MM.1S (cell line): Measurements from ENCODE around the gene GBP2.
"Not testable (repeated sequence)": the region's sequence is repeated elsewhere in the genome, so short reads cannot be mapped to it uniquely, and the experiment has no call there.

Experiments
- DNase-seq: peaks from one replicate; pipeline ENCODE4 v3.0.0-alpha.2; 2015
- H2AFZ ChIP-seq: fragments of 300-600 bp; sonication (generic); 2 replicates; pipeline ENCODE4 v1.6.0; 2016; ENCODE audit warnings: antibody characterized with exemption, low read length
- H3F3A ChIP-seq: fragments of 300-600 bp; sonication (generic); 2 replicates; pipeline ENCODE4 v1.6.1; 2016; ENCODE audit warnings: mild to moderate bottlenecking, antibody characterized with exemption, low read length, moderate library complexity, mixed read lengths; ENCODE audit not compliant: insufficient read depth
- H3K27ac ChIP-seq: fragments of 300-600 bp; sonication (generic); 2 replicates; pipeline ENCODE4 v1.5.1; 2016; ENCODE audit warnings: mild to moderate bottlenecking, low read length
- H3K27me3 ChIP-seq: fragments of 300-600 bp; sonication (generic); replicated peaks from 2 replicates; pipeline ENCODE4 v1.6.0; 2016; ENCODE audit warnings: low read length; ENCODE audit not compliant: insufficient read depth
- H3K36me3 ChIP-seq: fragments of 300-600 bp; sonication (generic); replicated peaks from 2 replicates; pipeline ENCODE4 v1.6.1; 2016; ENCODE audit warnings: mild to moderate bottlenecking, low read length, mixed read lengths; ENCODE audit not compliant: insufficient read depth
- H3K4me1 ChIP-seq: fragments of 300-600 bp; sonication (generic); 2 replicates; pipeline ENCODE4 v1.6.1; 2016; ENCODE audit warnings: low read length, mixed read lengths
- H3K4me2 ChIP-seq: fragments of 300-600 bp; sonication (generic); 2 replicates; pipeline ENCODE4 v1.6.0; 2016; ENCODE audit warnings: low read depth, low read length
- H3K4me3 ChIP-seq: fragments of 300-600 bp; sonication (generic); 2 replicates; pipeline ENCODE4 v1.5.1; 2016; ENCODE audit warnings: low read length, mixed read lengths
- H3K79me2 ChIP-seq: fragments of 300-600 bp; sonication (generic); 2 replicates; pipeline ENCODE4 v1.6.1; 2016; ENCODE audit warnings: mixed run types, low read length, mixed read lengths
- H3K9ac ChIP-seq: fragments of 300-600 bp; sonication (generic); 2 replicates; pipeline ENCODE4 v1.6.1; 2016; ENCODE audit warnings: low read length, mixed read lengths
- H3K9me2 ChIP-seq: fragments of 300-600 bp; sonication (generic); replicated peaks from 2 replicates; pipeline ENCODE4 v1.6.1; 2016; ENCODE audit warnings: mild to moderate bottlenecking, low read length, mixed read lengths; ENCODE audit not compliant: insufficient read depth
- H3K9me3 ChIP-seq: fragments of 300-600 bp; sonication (generic); replicated peaks from 2 replicates; pipeline ENCODE4 v1.6.1; 2016; ENCODE audit warnings: mild to moderate bottlenecking, low read length, mixed read lengths; ENCODE audit not compliant: insufficient read depth
- H4K20me1 ChIP-seq: fragments of 300-600 bp; sonication (generic); 2 replicates; pipeline ENCODE4 v1.6.1; 2016; ENCODE audit warnings: mild to moderate bottlenecking, low read length, moderate library complexity, mixed read lengths; ENCODE audit not compliant: insufficient read depth
- EZH2 ChIP-seq: fragments of 300-600 bp; sonication (generic); optimal IDR thresholded peaks from 2 replicates; pipeline ENCODE3; 2017; ENCODE audit warnings: low read depth, mild to moderate bottlenecking, antibody characterized with exemption, low read length, mixed read lengths
- EZH2phosphoT487 ChIP-seq: fragments of 300-600 bp; sonication (generic); IDR thresholded peaks from 2 replicates; pipeline ENCODE4 v1.6.1; 2018; ENCODE audit warnings: antibody characterized with exemption, low read length
- TF ChIP-seq, protein P1 (sequence below): fragments of 300-600 bp; sonication (generic); IDR thresholded peaks from 2 replicates; pipeline ENCODE4 v1.5.1; 2016; ENCODE audit warnings: antibody characterized with exemption, low read length, mixed read lengths

The GBP2 gene

DNA sequence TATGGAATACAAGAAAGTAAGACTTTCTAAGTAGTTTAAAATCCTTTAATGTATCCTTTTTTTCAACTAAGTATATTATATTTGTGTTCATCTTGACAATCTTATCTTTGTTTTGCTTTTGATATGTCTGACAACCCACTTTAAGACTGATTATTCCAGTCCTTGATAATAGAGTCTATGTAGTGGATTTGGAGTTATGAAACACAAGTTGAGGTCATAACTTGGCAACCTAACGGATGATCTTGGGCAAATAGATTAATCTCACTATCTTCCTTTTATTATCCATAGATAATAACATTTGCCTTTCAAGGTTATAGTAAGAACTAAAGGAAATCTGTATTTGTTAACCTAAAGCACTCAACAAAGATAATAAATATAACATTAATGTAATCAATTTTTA, 4.8 kb upstream of the GBP2 start:
- no peaks in the 10 kb centered on the region for H4K20me1 ChIP-seq
- H3F3A ChIP-seq, result no peaks in the 10 kb centered on the region
- no peak overlapping the region for H3K4me2 ChIP-seq
- H3K9ac ChIP-seq, result no peak overlapping the region
- no peaks in the 10 kb centered on the region for H3K79me2 ChIP-seq
- H3K4me3 ChIP-seq, result no peak overlapping the region
- TF ChIP-seq, protein P1, sequence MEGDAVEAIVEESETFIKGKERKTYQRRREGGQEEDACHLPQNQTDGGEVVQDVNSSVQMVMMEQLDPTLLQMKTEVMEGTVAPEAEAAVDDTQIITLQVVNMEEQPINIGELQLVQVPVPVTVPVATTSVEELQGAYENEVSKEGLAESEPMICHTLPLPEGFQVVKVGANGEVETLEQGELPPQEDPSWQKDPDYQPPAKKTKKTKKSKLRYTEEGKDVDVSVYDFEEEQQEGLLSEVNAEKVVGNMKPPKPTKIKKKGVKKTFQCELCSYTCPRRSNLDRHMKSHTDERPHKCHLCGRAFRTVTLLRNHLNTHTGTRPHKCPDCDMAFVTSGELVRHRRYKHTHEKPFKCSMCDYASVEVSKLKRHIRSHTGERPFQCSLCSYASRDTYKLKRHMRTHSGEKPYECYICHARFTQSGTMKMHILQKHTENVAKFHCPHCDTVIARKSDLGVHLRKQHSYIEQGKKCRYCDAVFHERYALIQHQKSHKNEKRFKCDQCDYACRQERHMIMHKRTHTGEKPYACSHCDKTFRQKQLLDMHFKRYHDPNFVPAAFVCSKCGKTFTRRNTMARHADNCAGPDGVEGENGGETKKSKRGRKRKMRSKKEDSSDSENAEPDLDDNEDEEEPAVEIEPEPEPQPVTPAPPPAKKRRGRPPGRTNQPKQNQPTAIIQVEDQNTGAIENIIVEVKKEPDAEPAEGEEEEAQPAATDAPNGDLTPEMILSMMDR, result no peak
- TF ChIP-seq EZH2phosphoT487, result no peak
- no peak for TF ChIP-seq EZH2
- no peak overlapping the region for H3K27ac ChIP-seq
- peaks cover 10% of the 10 kb centered on the region for H3K4me1 ChIP-seq
- no peaks in the 10 kb centered on the region for H3K9me2 ChIP-seq
- H3K36me3 ChIP-seq, result no peaks in the 10 kb centered on the region
- no peaks in the 10 kb centered on the region for H3K27me3 ChIP-seq
- no peak for DNase-seq
- H2AFZ ChIP-seq, result no peak overlapping the region
- H3K9me3 ChIP-seq, result no peaks in the 10 kb centered on the region

DNA sequence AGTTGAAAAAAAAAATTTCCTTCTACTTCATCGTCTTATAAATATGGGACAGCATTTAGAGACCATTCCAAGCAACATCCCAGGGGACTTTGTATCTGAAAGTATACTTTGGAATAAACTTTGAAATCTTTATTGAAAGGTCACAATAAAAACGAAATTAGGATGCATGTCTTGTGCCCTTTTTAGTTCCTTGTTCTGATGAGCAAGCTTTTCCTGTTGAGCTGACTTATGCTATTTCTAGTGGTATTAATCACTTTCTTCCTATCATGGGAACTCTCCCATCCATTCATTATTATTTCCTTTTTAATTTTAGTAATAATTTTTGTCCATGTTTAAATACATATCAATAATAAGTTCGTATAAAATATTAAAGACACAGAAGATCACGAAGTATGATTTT, 4.0 kb upstream of the GBP2 start:
- no peak overlapping the region for H3K9ac ChIP-seq
- no peaks in the 10 kb centered on the region for H3F3A ChIP-seq
- no peaks in the 10 kb centered on the region for H3K79me2 ChIP-seq
- TF ChIP-seq, protein P1, result no peak
- TF ChIP-seq EZH2 (no peak), EZH2phosphoT487 (no peak)
- no peak overlapping the region for H2AFZ ChIP-seq
- no peak overlapping the region for H3K4me3 ChIP-seq
- no peaks in the 10 kb centered on the region for H4K20me1 ChIP-seq
- peaks cover 10% of the 10 kb centered on the region for H3K4me1 ChIP-seq
- no peaks in the 10 kb centered on the region for H3K9me2 ChIP-seq
- H3K27ac ChIP-seq, result no peak overlapping the region
- DNase-seq, result no peak
- no peak overlapping the region for H3K4me2 ChIP-seq
- H3K9me3 ChIP-seq, result no peaks in the 10 kb centered on the region
- H3K27me3 ChIP-seq, result no peaks in the 10 kb centered on the region
- H3K36me3 ChIP-seq, result no peaks in the 10 kb centered on the region

DNA sequence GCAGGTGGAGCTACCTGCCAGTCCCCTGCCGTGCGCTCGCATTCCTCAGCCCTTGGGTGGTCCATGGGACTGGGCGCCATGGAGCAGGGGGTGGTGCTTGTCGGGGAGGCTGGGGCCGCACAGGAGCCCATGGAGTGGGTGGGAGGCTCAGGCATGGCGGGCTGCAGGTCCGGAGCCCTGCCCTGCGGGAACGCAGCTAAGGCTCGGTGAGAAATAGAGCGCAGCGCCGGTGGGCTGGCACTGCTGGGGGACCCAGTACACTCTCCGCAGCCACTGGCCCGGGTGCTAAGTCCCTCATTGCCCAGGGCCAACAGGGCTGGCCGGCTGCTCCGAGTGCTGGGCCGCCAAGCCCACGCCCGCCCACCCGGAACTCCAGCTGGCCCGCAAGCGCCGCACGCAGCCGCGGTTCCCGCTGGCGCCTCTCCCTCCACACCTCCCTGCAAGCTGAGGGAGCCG, 2.1 kb upstream of the GBP2 start:
- not testable (repeated sequence) for H3K4me2 ChIP-seq, H3K27me3 ChIP-seq, H3K9me2 ChIP-seq, H2AFZ ChIP-seq, H3K9me3 ChIP-seq, H3K9ac ChIP-seq, H3K4me1 ChIP-seq, H3K27ac ChIP-seq, H4K20me1 ChIP-seq, H3K36me3 ChIP-seq, DNase-seq, H3K79me2 ChIP-seq, H3K4me3 ChIP-seq, H3F3A ChIP-seq

DNA sequence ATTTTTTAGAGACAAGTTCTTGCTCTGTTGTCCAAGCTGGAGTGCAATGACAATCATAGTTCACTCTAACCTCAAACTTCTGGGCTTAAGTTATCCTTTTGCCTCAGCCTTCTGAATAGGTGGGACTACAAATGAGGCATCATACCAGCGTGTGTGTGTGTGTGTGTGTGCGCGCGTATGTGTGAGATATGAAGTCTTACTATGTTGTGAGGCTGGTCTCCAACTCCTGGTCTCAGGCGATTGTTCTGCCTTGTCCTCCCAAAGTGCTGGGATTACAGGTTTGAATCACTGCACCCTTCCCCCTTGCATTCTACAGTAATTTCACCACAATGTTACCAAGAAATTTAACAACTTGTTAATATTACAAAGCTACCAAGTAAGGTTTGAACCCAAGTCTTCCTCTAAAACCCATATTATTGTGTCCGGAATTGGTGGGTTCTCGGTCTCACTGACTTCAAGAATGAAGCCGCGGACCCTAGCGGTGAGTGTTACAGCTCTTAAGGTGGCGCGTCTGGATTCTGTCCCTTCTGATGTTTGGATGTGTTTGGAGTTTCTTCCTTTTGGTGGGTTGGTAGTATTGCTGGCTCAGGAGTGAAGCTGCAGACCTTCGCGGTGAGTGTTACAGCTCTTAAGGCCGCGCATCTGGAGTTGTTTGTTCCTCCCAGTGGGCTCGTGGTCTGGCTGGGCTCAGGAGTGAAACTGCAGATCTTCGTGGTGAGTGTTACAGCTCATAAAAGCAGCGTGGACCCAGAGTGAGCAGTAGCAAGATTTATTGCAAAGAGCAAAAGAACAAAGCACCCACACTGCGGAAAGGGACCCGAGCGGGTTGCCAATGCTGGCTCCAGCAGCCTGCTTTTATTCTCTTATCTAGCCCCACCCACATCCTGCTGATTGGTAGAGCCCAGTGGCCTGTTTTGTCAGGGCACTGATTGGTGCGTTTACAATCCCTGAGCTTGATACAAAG, 970 bp upstream of the GBP2 start:
- H4K20me1 ChIP-seq, H2AFZ ChIP-seq, H3F3A ChIP-seq, H3K4me3 ChIP-seq, H3K79me2 ChIP-seq, H3K9ac ChIP-seq, H3K9me3 ChIP-seq, H3K36me3 ChIP-seq, H3K4me2 ChIP-seq, H3K27me3 ChIP-seq, H3K4me1 ChIP-seq, DNase-seq, H3K9me2 ChIP-seq, H3K27ac ChIP-seq: not testable (repeated sequence)
